MCF 10A (cell line): Measurements from ENCODE around the gene TMEM167A. TPM values are rescaled to one million over a fixed set of nuclear protein-coding genes. Genes with fewer than 3 reads are reported as not detected.

Experiments used
- BruUV-seq: library from RNA; stranded (reverse); fragments of 400-500 nt; replicated peaks from 2 replicates; lab custom pipeline; 2021; lab: Mats Ljungman, UMichigan
- CTCF ChIA-PET: fragments of 300-600 bp; sonication (Branson Sonifier 250); formaldehyde crosslinking; extraction: SDS; loops from one replicate; lab custom pipeline; 2021; ENCODE audit warnings: antibody characterized with exemption, inconsistent platforms; lab: Yijun Ruan, JAX
- POLR2A ChIA-PET: fragments of 300-600, 350-650 bp; sonication (Branson Sonifier 250); formaldehyde crosslinking; extraction: SDS; loops from one replicate; lab custom pipeline; 2020; ENCODE audit warnings: antibody characterized with exemption, inconsistent platforms; lab: Yijun Ruan, JAX
- DNase-seq: peaks from one replicate; pipeline ENCODE4 v3.0.0-alpha.2; 2018; ENCODE audit not compliant: unreplicated experiment
- H3K27ac Mint-ChIP-seq: one replicate; pipeline ENCODE4 v1.8.0; 2022; ENCODE audit warnings: mild to moderate bottlenecking, low read depth, mixed read lengths; ENCODE audit not compliant: unreplicated experiment
- H3K27me3 Mint-ChIP-seq: one replicate; pipeline ENCODE4 v1.8.0; 2022; ENCODE audit warnings: mixed read lengths; ENCODE audit not compliant: insufficient read depth, unreplicated experiment
- H3K36me3 Mint-ChIP-seq: one replicate; pipeline ENCODE4 v1.8.0; 2022; ENCODE audit warnings: mild to moderate bottlenecking, moderate library complexity, mixed read lengths; ENCODE audit not compliant: insufficient read depth, unreplicated experiment
- H3K4me1 Mint-ChIP-seq: one replicate; pipeline ENCODE4 v1.8.0; 2022; ENCODE audit warnings: mixed read lengths; ENCODE audit not compliant: insufficient read depth, unreplicated experiment
- H3K4me3 Mint-ChIP-seq: one replicate; pipeline ENCODE4 v1.8.0; 2022; ENCODE audit warnings: mild to moderate bottlenecking, moderate library complexity, mixed read lengths; ENCODE audit not compliant: unreplicated experiment
- H3K9me3 Mint-ChIP-seq: one replicate; pipeline ENCODE4 v1.8.0; 2022; ENCODE audit warnings: mixed read lengths; ENCODE audit not compliant: unreplicated experiment
- CTCF ChIP-seq: fragments of 200-600 bp; IDR thresholded peaks from one replicate; pipeline ENCODE4 v1.8.0; 2022; ENCODE audit warnings: antibody characterized with exemption, mild to moderate bottlenecking; ENCODE audit not compliant: unreplicated experiment
- intact Hi-C: fragments of 100-400 bp; cut with micrococcal nuclease; formaldehyde crosslinking; loops from 2 replicates; pipeline ENCODE4 v1.14.1; 2022
- total RNA-seq: library from RNA; stranded (reverse); gene quantifications from 2 replicates; pipeline ENCODE4 v1.2.3, GENCODE V29; 2022

TMEM167A gene
- total RNA-seq, 1 experiment from 2014 or later, result 84.1 TPM

GRCh38 chr5:83101514-83101913 lies 24.3 kb upstream of the TMEM167A start:
- no peak overlapping the region for H3K4me3 Mint-ChIP-seq
- no peak for TF ChIP-seq CTCF
- CTCF ChIA-PET, result no interaction called here
- H3K4me1 Mint-ChIP-seq, result peaks cover 15% of the 10 kb centered on the region
- POLR2A ChIA-PET, result interaction anchor here (2.3 kb wide), 1 partner anchor 25 kb away, joined by 11 read pairs; the partner anchor contains the start of genes TMEM167A and XRCC4
- H3K27me3 Mint-ChIP-seq, result no peaks in the 10 kb centered on the region
- no TSS peak for BruUV-seq
- no peak for DNase-seq
- intact Hi-C loops, result no loop called here
- no peak overlapping the region for H3K27ac Mint-ChIP-seq
- no peaks in the 10 kb centered on the region for H3K9me3 Mint-ChIP-seq
- H3K36me3 Mint-ChIP-seq, result peaks cover 6% of the 10 kb centered on the region

DNA sequence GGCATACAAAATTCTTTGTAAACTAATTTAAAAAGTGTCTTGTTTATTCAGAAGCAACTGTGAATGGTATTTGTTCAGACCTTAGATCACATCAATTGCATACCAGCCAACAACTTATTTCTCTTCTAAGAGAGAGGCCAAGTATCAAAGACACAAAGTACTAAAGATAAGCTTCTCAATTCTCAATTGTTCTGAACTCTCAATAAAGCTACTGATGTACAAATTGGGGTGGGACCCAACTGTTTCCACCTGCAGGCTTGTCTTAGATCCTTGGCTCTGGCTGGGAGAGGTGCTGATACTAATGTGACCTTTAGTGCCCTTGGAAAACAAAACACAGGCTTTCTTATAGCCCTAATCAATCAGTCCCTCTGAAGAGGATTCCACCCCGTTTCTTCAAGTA lies 22.3 kb upstream of the TMEM167A start:
- Mint-ChIP-seq H3K27me3 (no peaks in the 10 kb centered on the region), H3K36me3 (no peaks in the 10 kb centered on the region), H3K9me3 (peaks cover 2% of the 10 kb centered on the region), H3K4me3 (no peak overlapping the region), H3K4me1 (peaks cover 28% of the 10 kb centered on the region), H3K27ac (no peak overlapping the region)
- ChIA-PET CTCF (no interaction called here), POLR2A (interaction anchor here (1.2 kb wide), 1 partner anchor 22 kb away, joined by 4 read pairs; the partner anchor contains the start of genes TMEM167A and XRCC4)
- no peak for DNase-seq
- no TSS peak for BruUV-seq
- intact Hi-C loops, result no loop called here
- no peak for TF ChIP-seq CTCF

GRCh38 chr5:83099001-83099400 lies 21.8 kb upstream of the TMEM167A start:
- BruUV-seq, result no TSS peak
- intact Hi-C loops, result no loop called here

More at GRCh38 chr5:83099001-83099400, 21.8 kb upstream of the TMEM167A start:
- DNase-seq, result no peak
- no peaks in the 10 kb centered on the region for H3K36me3 Mint-ChIP-seq
- POLR2A ChIA-PET, result interaction anchor here (1.2 kb wide), 1 partner anchor 21 kb away, joined by 4 read pairs; the partner anchor contains the start of genes TMEM167A and XRCC4
- H3K9me3 Mint-ChIP-seq, result peaks cover 6% of the 10 kb centered on the region
- no peaks in the 10 kb centered on the region for H3K27me3 Mint-ChIP-seq
- no peak overlapping the region for H3K4me3 Mint-ChIP-seq
- peaks cover 28% of the 10 kb centered on the region for H3K4me1 Mint-ChIP-seq
- no peak for TF ChIP-seq CTCF
- H3K27ac Mint-ChIP-seq, result no peak overlapping the region
- CTCF ChIA-PET, result no interaction called here
